Pulmonary artery endothelial cell (primary cell): Measurements from ENCODE around the gene ERAL1. TPM values are rescaled to one million over a fixed set of nuclear protein-coding genes. Genes with fewer than 3 reads are reported as not detected.
"Not testable (repeated sequence)": the region's sequence is repeated elsewhere in the genome, so short reads cannot be mapped to it uniquely, and the experiment has no call there.

ENCODE experiments used
- DNase-seq: peaks from one replicate; pipeline ENCODE4 v3.0.0-alpha.2; 2011; ENCODE audit warnings: low read depth, low spot score
- total RNA-seq: library from RNA; depleted of rRNA; stranded (reverse); fragments of >200 nt; gene quantifications from 2 replicates; pipeline ENCODE4 v1.2.3, GENCODE V29; 2014

The ERAL1 gene
- total RNA-seq, 1 donor from 2014 or later, result 30.7 TPM

GRCh38 chr17:28878158-28878910 lies 23.5 kb downstream of the ERAL1 start:
- DNase-seq, result no peak

GRCh38 chr17:28878981-28879380 lies 24.2 kb downstream of the ERAL1 start:
- no peak for DNase-seq

- no peak for DNase-seq
These were observed 25.2 kb downstream of the ERAL1 start for GRCh38 chr17:28879886-28880571.

GRCh38 chr17:28880572-28880945 lies 25.7 kb downstream of the ERAL1 start:
- no peak for DNase-seq

- DNase-seq, result no peak
These were observed 26.8 kb downstream of the ERAL1 start for GRCh38 chr17:28881533-28882056.

- no peak for DNase-seq
These were observed 27.5 kb downstream of the ERAL1 start for GRCh38 chr17:28882154-28882895.

GRCh38 chr17:28883967-28884702 lies 29.3 kb downstream of the ERAL1 start:
- no peak for DNase-seq

- no peak for DNase-seq
These were observed 30.5 kb downstream of the ERAL1 start for GRCh38 chr17:28885363-28885762.

GRCh38 chr17:28885951-28886350 lies 31.1 kb downstream of the ERAL1 start:
- no peak for DNase-seq

GRCh38 chr17:28887871-28888471 lies 33.2 kb downstream of the ERAL1 start:
- no peak for DNase-seq

GRCh38 chr17:28888832-28889231 lies 34.0 kb downstream of the ERAL1 start:
- no peak for DNase-seq

GRCh38 chr17:28889996-28890395 lies 35.2 kb downstream of the ERAL1 start:
- DNase-seq, result no peak

GRCh38 chr17:28891201-28891600 lies 36.4 kb downstream of the ERAL1 start:
- no peak for DNase-seq

GRCh38 chr17:28892024-28892423 lies 37.2 kb downstream of the ERAL1 start:
- DNase-seq, result no peak

- DNase-seq, result not testable (repeated sequence)
These were observed 38.7 kb downstream of the ERAL1 start for GRCh38 chr17:28893248-28894183.

GRCh38 chr17:28895794-28896447 lies 41.1 kb downstream of the ERAL1 start:
- DNase-seq, result no peak

- DNase-seq, result no peak
These were observed 41.7 kb downstream of the ERAL1 start for GRCh38 chr17:28896491-28896883.

GRCh38 chr17:28896884-28897768 lies 42.3 kb downstream of the ERAL1 start, which contains the start of gene FLOT2:
TSS of gene FLOT2 (minus strand) at chr17:28897733. CDS start at chr17:28897574, 159 bp downstream.
- no peak for DNase-seq
